Parathyroid adenoma (tissue), 2 donors: ENCODE measurements around the gene DNASE1L1.

Source experiments
- H2AFZ ChIP-seq: fragments of 300-600 bp; sonication (generic); one replicate; pipeline ENCODE4 v1.7.0; 2017; ENCODE audit warnings: antibody characterized with exemption, mild to moderate bottlenecking
- H3K27ac ChIP-seq: fragments of 300-600 bp; sonication (generic); one replicate; pipeline ENCODE4 v1.7.0; 2017
- H3K27me3 ChIP-seq: fragments of 300-600 bp; sonication (generic); one replicate; pipeline ENCODE4 v1.7.0; 2017; ENCODE audit warnings: low read length; ENCODE audit not compliant: control insufficient read depth, insufficient read depth
- H3K36me3 ChIP-seq: fragments of 300-600 bp; sonication (generic); one replicate; pipeline ENCODE4 v1.7.0; 2017; ENCODE audit warnings: low read length; ENCODE audit not compliant: control insufficient read depth, insufficient read depth
- H3K4me1 ChIP-seq: fragments of 300-600 bp; sonication (generic); one replicate; pipeline ENCODE4 v1.7.0; 2017; ENCODE audit warnings: control low read depth
- H3K4me2 ChIP-seq: fragments of 300-600 bp; sonication (generic); one replicate; pipeline ENCODE4 v1.7.0; 2017; ENCODE audit warnings: low read length
- H3K4me3 ChIP-seq: fragments of 300-600 bp; sonication (generic); one replicate; pipeline ENCODE4 v1.7.0; 2017; ENCODE audit warnings: low read depth, low read length
- H3K79me2 ChIP-seq: fragments of 300-600 bp; sonication (generic); one replicate; pipeline ENCODE4 v1.7.0; 2017; ENCODE audit warnings: control low read depth
- H3K9ac ChIP-seq: fragments of 300-600 bp; sonication (generic); one replicate; pipeline ENCODE4 v1.7.0; 2017; ENCODE audit warnings: mild to moderate bottlenecking
- H3K9me3 ChIP-seq: fragments of 300-600 bp; sonication (generic); one replicate; pipeline ENCODE4 v1.7.0; 2017; ENCODE audit warnings: low read length; ENCODE audit not compliant: control insufficient read depth
- TF ChIP-seq, protein P1 (sequence below): fragments of 300-600 bp; sonication (generic); IDR thresholded peaks from one replicate; pipeline ENCODE4 v1.7.0; 2017; ENCODE audit warnings: antibody characterized with exemption, mild to moderate bottlenecking
- donor health status: primary hyperparathyroidism.

The DNASE1L1 gene

GRCh38 chrX:154359362-154360154 lies 49.5 kb downstream of the DNASE1L1 start:
- H3K27me3 ChIP-seq = no peaks in the 10 kb centered on the region
- no peak overlapping the region for H3K4me2 ChIP-seq
- no peaks in the 10 kb centered on the region for H3K4me1 ChIP-seq
- no peaks in the 10 kb centered on the region for H3K9me3 ChIP-seq
- no peak overlapping the region for H2AFZ ChIP-seq
- H3K9ac ChIP-seq = no peak overlapping the region
- TF ChIP-seq, protein P1, sequence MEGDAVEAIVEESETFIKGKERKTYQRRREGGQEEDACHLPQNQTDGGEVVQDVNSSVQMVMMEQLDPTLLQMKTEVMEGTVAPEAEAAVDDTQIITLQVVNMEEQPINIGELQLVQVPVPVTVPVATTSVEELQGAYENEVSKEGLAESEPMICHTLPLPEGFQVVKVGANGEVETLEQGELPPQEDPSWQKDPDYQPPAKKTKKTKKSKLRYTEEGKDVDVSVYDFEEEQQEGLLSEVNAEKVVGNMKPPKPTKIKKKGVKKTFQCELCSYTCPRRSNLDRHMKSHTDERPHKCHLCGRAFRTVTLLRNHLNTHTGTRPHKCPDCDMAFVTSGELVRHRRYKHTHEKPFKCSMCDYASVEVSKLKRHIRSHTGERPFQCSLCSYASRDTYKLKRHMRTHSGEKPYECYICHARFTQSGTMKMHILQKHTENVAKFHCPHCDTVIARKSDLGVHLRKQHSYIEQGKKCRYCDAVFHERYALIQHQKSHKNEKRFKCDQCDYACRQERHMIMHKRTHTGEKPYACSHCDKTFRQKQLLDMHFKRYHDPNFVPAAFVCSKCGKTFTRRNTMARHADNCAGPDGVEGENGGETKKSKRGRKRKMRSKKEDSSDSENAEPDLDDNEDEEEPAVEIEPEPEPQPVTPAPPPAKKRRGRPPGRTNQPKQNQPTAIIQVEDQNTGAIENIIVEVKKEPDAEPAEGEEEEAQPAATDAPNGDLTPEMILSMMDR = no peak
- no peaks in the 10 kb centered on the region for H3K36me3 ChIP-seq
- H3K27ac ChIP-seq = no peak overlapping the region
- H3K79me2 ChIP-seq = no peaks in the 10 kb centered on the region
- no peak overlapping the region for H3K4me3 ChIP-seq

- Histone ChIP-seq H3K27ac (no peak overlapping the region), H3K27me3 (no peaks in the 10 kb centered on the region), H3K4me1 (no peaks in the 10 kb centered on the region), H2AFZ (no peak overlapping the region), H3K9me3 (no peaks in the 10 kb centered on the region), H3K4me3 (no peak overlapping the region), H3K9ac (no peak overlapping the region), H3K36me3 (no peaks in the 10 kb centered on the region), H3K4me2 (no peak overlapping the region), H3K79me2 (no peaks in the 10 kb centered on the region)
- TF ChIP-seq, protein P1 = no peak
These were observed 50.2 kb downstream of the DNASE1L1 start for GRCh38 chrX:154358829-154359228.

DNA sequence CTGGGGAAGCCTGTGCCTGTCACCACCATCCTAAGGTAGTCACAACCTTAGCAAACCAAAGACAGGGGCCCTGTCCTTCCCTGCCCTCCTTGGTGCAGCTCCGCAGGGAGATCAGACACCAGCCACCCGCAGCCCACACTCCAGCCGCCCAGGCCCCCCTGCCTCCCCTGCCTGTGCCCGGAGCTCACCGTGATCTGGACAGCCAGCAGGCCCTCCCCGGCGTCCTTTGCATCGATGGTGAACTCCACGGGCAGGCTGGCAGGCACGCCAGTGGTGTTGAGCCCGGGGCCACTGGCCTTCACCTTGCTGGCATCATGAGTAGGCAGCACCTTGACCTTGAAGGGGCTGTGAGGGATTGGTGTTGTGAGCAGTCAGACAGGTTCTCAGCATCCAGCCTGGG lies 51.0 kb downstream of the DNASE1L1 start:
- Histone ChIP-seq H3K9me3 (no peaks in the 10 kb centered on the region), H3K27ac (no peak overlapping the region), H3K9ac (no peak overlapping the region), H3K4me3 (no peak overlapping the region), H3K36me3 (no peaks in the 10 kb centered on the region), H3K27me3 (no peaks in the 10 kb centered on the region), H3K79me2 (no peaks in the 10 kb centered on the region), H3K4me2 (no peak overlapping the region), H3K4me1 (no peaks in the 10 kb centered on the region), H2AFZ (no peak overlapping the region)
- TF ChIP-seq, protein P1 = no peak

- Histone ChIP-seq H2AFZ (no peak overlapping the region), H3K36me3 (no peaks in the 10 kb centered on the region), H3K4me3 (no peak overlapping the region), H3K4me1 (no peaks in the 10 kb centered on the region), H3K79me2 (no peaks in the 10 kb centered on the region), H3K27ac (no peak overlapping the region), H3K9me3 (no peaks in the 10 kb centered on the region), H3K4me2 (no peak overlapping the region), H3K27me3 (no peaks in the 10 kb centered on the region), H3K9ac (no peak overlapping the region)
- TF ChIP-seq, protein P1 = no peak
These were observed 51.8 kb downstream of the DNASE1L1 start for GRCh38 chrX:154357205-154357604.

DNA sequence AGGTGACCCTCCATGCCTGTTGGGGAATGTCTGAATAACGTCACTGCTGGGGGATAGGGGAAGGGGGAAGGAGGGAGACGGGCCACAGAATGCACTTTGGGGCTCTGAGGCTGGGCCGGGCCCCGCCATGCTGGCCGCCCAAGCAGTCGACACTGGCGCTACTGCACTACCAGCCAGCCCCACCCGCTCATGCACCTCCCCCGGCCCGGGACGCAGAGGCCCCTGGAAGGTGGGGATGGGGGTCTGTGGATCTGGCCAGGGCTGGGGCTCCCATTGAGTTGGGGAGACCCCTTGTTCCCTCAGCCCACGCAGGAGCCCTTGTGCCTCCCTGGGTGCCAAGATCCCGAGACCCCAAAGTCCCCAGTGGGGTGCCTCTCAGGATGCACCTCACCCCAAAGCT lies 52.5 kb downstream of the DNASE1L1 start:
- Histone ChIP-seq H3K79me2 (no peaks in the 10 kb centered on the region), H3K27me3 (no peaks in the 10 kb centered on the region), H3K4me3 (no peak overlapping the region), H2AFZ (no peak overlapping the region), H3K4me2 (no peak overlapping the region), H3K27ac (no peak overlapping the region), H3K36me3 (no peaks in the 10 kb centered on the region), H3K9me3 (no peaks in the 10 kb centered on the region), H3K9ac (no peak overlapping the region), H3K4me1 (no peaks in the 10 kb centered on the region)
- TF ChIP-seq, protein P1 = no peak
